Gastroesophageal sphincter (tissue), 4 donors: ENCODE measurements around the gene DCAF12. TPM values are rescaled to one million over a fixed set of nuclear protein-coding genes. Genes with fewer than 3 reads are reported as not detected.

Experiments used
- ATAC-seq: fragments of 150-250 bp; one replicate; pipeline ENCODE4 v1.9.1; 2016; ENCODE audit warnings: mild to moderate bottlenecking, moderate library complexity
- H3K27ac ChIP-seq, 4 donors: fragments of 200-600 bp; sonication (generic) in 3 of 4; 1 replicate in 3 of 4; 2 replicates in 1 of 4; pipeline ENCODE4 v1.5.1; 2016 to 2019
- H3K27me3 ChIP-seq: fragments of 200-600 bp; sonication (generic); one replicate; pipeline ENCODE4 v1.5.1; 2019
- H3K36me3 ChIP-seq, 2 donors: fragments of 200-600 bp; sonication (generic); one replicate each; pipeline ENCODE4 v1.5.1; 2019; ENCODE audit warnings: control low read depth in 1 of 2
- H3K4me1 ChIP-seq, 3 donors: fragments of 200-600 bp; sonication (generic); 1 replicate in 2 of 3; 2 replicates in 1 of 3; pipeline ENCODE4 v1.5.1; 2016 to 2019; ENCODE audit warnings: control low read depth in 2 of 3
- H3K4me3 ChIP-seq, 2 donors: fragments of 200-600 bp; sonication (generic); one replicate each; pipeline ENCODE4 v1.5.1; 2019; ENCODE audit warnings: mild to moderate bottlenecking in 1 of 2, moderate library complexity in 1 of 2
- H3K9me3 ChIP-seq, 3 donors: fragments of 200-600 bp; sonication (generic); one replicate each; pipeline ENCODE4 v1.5.1; 2017 to 2019; ENCODE audit warnings: control low read depth in 2 of 3
- CTCF ChIP-seq, 4 experiments: fragments of 200-600 bp in 2 of 4; fragments of 450-650 bp in 2 of 4; sonication (generic) in 1 of 4; IDR thresholded peaks; one replicate each; pipeline ENCODE4 v1.5.1; 2017 to 2019; ENCODE audit warnings: antibody characterized with exemption in 4 of 4, mild to moderate bottlenecking in 2 of 4, moderate library complexity in 2 of 4
- EP300 ChIP-seq: sonication (generic); formaldehyde crosslinking; IDR thresholded peaks from one replicate; pipeline ENCODE4 v1.6.1; 2017; ENCODE audit warnings: antibody characterized with exemption, mild to moderate bottlenecking
- POLR2A ChIP-seq, 2 donors: fragments of 450-650 bp; IDR thresholded peaks; one replicate each; pipeline ENCODE4 v1.6.1; 2017; ENCODE audit warnings: antibody characterized with exemption in 2 of 2, mild to moderate bottlenecking in 2 of 2, moderate library complexity in 1 of 2
- POLR2AphosphoS5 ChIP-seq: sonication (generic); formaldehyde crosslinking; IDR thresholded peaks from one replicate; pipeline ENCODE4 v1.6.1; 2017; ENCODE audit warnings: antibody characterized with exemption
- WGBS, 2 donors: methylation state at CpG; one replicate each; pipeline ENCODE4 v1.1.5; 2018; ENCODE audit warnings: low coverage in 1 of 2; 5-methylcytosine and 5-hydroxymethylcytosine counted together
- small RNA-seq, 4 donors: library from RNA; depleted of rRNA; stranded (forward); fragments of <200 nt; gene quantifications; one replicate each; pipeline ENCODE3, GENCODE V24; 2016
- total RNA-seq, 4 donors: library from RNA; depleted of rRNA; stranded (reverse); fragments of >200 nt; gene quantifications; one replicate each; pipeline ENCODE4 v1.1.0, GENCODE V29; 2016

DCAF12 gene
- total RNA-seq, 4 donors from 2014 or later: 17.0 to 27.5 (median 24.4) TPM

- Histone ChIP-seq H3K27me3 (no peaks in the 10 kb centered on the region), H3K4me1 (peaks cover 0 to 29% (median 0%) of the 10 kb centered on the region in 3 donors), H3K4me3 (no peak overlapping the region), H3K36me3 (peaks cover 0 to 8% of the 10 kb centered on the region in 2 donors), H3K27ac (no peak overlapping the region), H3K9me3 (no peaks in the 10 kb centered on the region)
- 90 to 94% methylated on average over 4 of the region's 5 CpGs for WGBS, 2 donors
- no peak for ATAC-seq
- TF ChIP-seq EP300: no peak
- TF ChIP-seq POLR2AphosphoS5: no peak
- TF ChIP-seq CTCF (IDR thresholded peaks at IDR 0.05): no peak
- TF ChIP-seq POLR2A (IDR thresholded peaks at IDR 0.05): no peak
Measured at GRCh38 chr9:34036625-34037024, 89.9 kb downstream of the DCAF12 start.

Small RNAs within 50 kb of the gene (small RNA-seq; reads per million reads assigned to genes)
- 0 to 0.27 (median 0) reads per million in 4 donors for gene RN7SKP114

Other genes with a start within 250 kb of the DCAF12 start
- 10 to 100 TPM; 27.5 to 41.5 (median 32.8) TPM for gene UBAP2, start 77.8 kb downstream of the DCAF12 start, total RNA-seq
- gene UBAP1, start 52.3 kb upstream of the DCAF12 start, total RNA-seq: 100 to 1,000 TPM in 1 of 4 donors, 10 to 100 TPM in 3; 49.2 to 101 (median 66.8) TPM
- 1 to 10 TPM in 2 of 4 donors, under 1 TPM in 2; 0.54 to 2.2 (median 1.2) TPM for gene KIF24, start 202.6 kb upstream of the DCAF12 start, total RNA-seq
- 10 to 100 TPM; 14.4 to 40.9 (median 26.0) TPM for gene NUDT2, start 202.9 kb upstream of the DCAF12 start, total RNA-seq